ENCODE data around the gene LOXHD1. TPM values are rescaled to one million over a fixed set of nuclear protein-coding genes. Genes with fewer than 3 reads are reported as not detected.

LOXHD1 gene
- total RNA-seq, 4 donors from 2014 or later: 0.33 to 3.2 (median 0.65) TPM

GRCh38 chr18:46481847-46482245, 175.2 kb downstream of the LOXHD1 start:
- no peak for TF ChIP-seq CTCF (IDR thresholded peaks at IDR 0.05; ENCODE audit: low read depth)

GRCh38 chr18:46481048-46481846, 175.8 kb downstream of the LOXHD1 start:
- no peak for TF ChIP-seq CTCF (IDR thresholded peaks at IDR 0.05; ENCODE audit: low read depth)

GRCh38 chr18:46480226-46480625, 176.8 kb downstream of the LOXHD1 start:
- no peak for TF ChIP-seq CTCF (IDR thresholded peaks at IDR 0.05; ENCODE audit: low read depth)

GRCh38 chr18:46478796-46479195, 178.2 kb downstream of the LOXHD1 start:
- TF ChIP-seq CTCF (IDR thresholded peaks at IDR 0.05; ENCODE audit: low read depth): no peak

GRCh38 chr18:46477425-46478011, 179.5 kb downstream of the LOXHD1 start:
- TF ChIP-seq CTCF (IDR thresholded peaks at IDR 0.05; ENCODE audit: low read depth): no peak

- TF ChIP-seq CTCF (IDR thresholded peaks at IDR 0.05; ENCODE audit: low read depth): no peak
Measured at GRCh38 chr18:46475390-46475752, 181.6 kb downstream of the LOXHD1 start.

GRCh38 chr18:46474487-46475389, 182.3 kb downstream of the LOXHD1 start:
- TF ChIP-seq CTCF (IDR thresholded peaks at IDR 0.05; ENCODE audit: low read depth): no peak
